Neural progenitor cell (in vitro differentiated cells): ENCODE results near the gene GAB2. TPM values are rescaled to one million over a fixed set of nuclear protein-coding genes. Genes with fewer than 3 reads are reported as not detected.

Experiments
- DNase-seq: peaks from one replicate; pipeline ENCODE4 v3.0.0-alpha.2; 2016; ENCODE audit warnings: low spot score
- H2AFZ ChIP-seq: fragments of 200-600 bp; sonication (generic); replicated peaks from 2 replicates; pipeline ENCODE4 v1.6.1; 2016; ENCODE audit warnings: antibody characterized with exemption
- H3F3A ChIP-seq: fragments of 200-600 bp; sonication (generic); 2 replicates; pipeline ENCODE4 v1.6.1; 2016; ENCODE audit warnings: antibody characterized with exemption, low read depth
- H3K27ac ChIP-seq: fragments of 200-600 bp; sonication (generic); 2 replicates; pipeline ENCODE4 v1.5.1; 2016; ENCODE audit warnings: mild to moderate bottlenecking
- H3K27me3 ChIP-seq: fragments of 200-600 bp; sonication (generic); 2 replicates; pipeline ENCODE4 v1.6.1; 2016; ENCODE audit warnings: mild to moderate bottlenecking, moderate library complexity
- H3K36me3 ChIP-seq: fragments of 200-600 bp; sonication (generic); 2 replicates; pipeline ENCODE4 v1.5.1; 2016
- H3K4me1 ChIP-seq: fragments of 200-600 bp; sonication (generic); 2 replicates; pipeline ENCODE4 v1.6.1; 2016; ENCODE audit warnings: mixed run types
- H3K4me2 ChIP-seq: fragments of 200-600 bp; sonication (generic); 2 replicates; pipeline ENCODE4 v1.6.1; 2016
- H3K4me3 ChIP-seq: fragments of 200-600 bp; sonication (generic); 2 replicates; pipeline ENCODE4 v1.5.1; 2016
- H3K79me2 ChIP-seq: fragments of 200-600 bp; sonication (generic); 2 replicates; pipeline ENCODE4 v1.6.1; 2016; ENCODE audit warnings: low read depth
- H3K9ac ChIP-seq: fragments of 200-600 bp; sonication (generic); 2 replicates; pipeline ENCODE4 v1.6.1; 2016
- H3K9me3 ChIP-seq: fragments of 200-600 bp; sonication (generic); 2 replicates; pipeline ENCODE4 v1.5.1; 2016; ENCODE audit warnings: low read depth
- H4K20me1 ChIP-seq: fragments of 200-600 bp; sonication (generic); 2 replicates; pipeline ENCODE4 v1.6.1; 2016; ENCODE audit warnings: low read depth
- H3K27ac Mint-ChIP-seq: 3 replicates; pipeline ENCODE4 v1.8.0; 2021; ENCODE audit warnings: mixed read lengths
- H3K27me3 Mint-ChIP-seq: 2 replicates; pipeline ENCODE4 v1.8.0; 2022; ENCODE audit warnings: low read depth, mild to moderate bottlenecking, inconsistent platforms, moderate library complexity, mixed read lengths; ENCODE audit not compliant: insufficient read depth
- H3K36me3 Mint-ChIP-seq: 3 replicates; pipeline ENCODE4 v1.8.0; 2021; ENCODE audit warnings: mixed read lengths
- H3K4me1 Mint-ChIP-seq: 3 replicates; pipeline ENCODE4 v1.8.0; 2021; ENCODE audit warnings: mixed read lengths
- H3K4me3 Mint-ChIP-seq: 3 replicates; pipeline ENCODE4 v1.8.0; 2021; ENCODE audit warnings: mild to moderate bottlenecking, moderate library complexity, mixed read lengths
- H3K9me3 Mint-ChIP-seq: 3 replicates; pipeline ENCODE4 v1.8.0; 2020; ENCODE audit warnings: mixed read lengths
- CTCF ChIP-seq: fragments of 200-600 bp; sonication (generic); IDR thresholded peaks from 2 replicates; pipeline ENCODE4 v1.5.1; 2017; ENCODE audit warnings: antibody characterized with exemption, mild to moderate bottlenecking
- EZH2 ChIP-seq: fragments of 200-600 bp; sonication (generic); IDR thresholded peaks from 2 replicates; pipeline ENCODE4 v1.6.1; 2017; ENCODE audit warnings: antibody characterized with exemption, mild to moderate bottlenecking, moderate library complexity
- EZH2phosphoT487 ChIP-seq: fragments of 200-600 bp; sonication (generic); IDR thresholded peaks from 2 replicates; pipeline ENCODE4 v1.6.1; 2017; ENCODE audit warnings: antibody characterized with exemption
- total RNA-seq: library from RNA; depleted of rRNA; stranded (reverse); fragments of >200 nt; gene quantifications from 2 replicates; pipeline ENCODE4 v1.2.3, GENCODE V29; 2015; ENCODE audit warnings: low replicate concordance

GAB2 gene
- total RNA-seq, 1 donor from 2014 or later: 11.1 TPM

GRCh38 chr11:78339945-78340344 is 77.7 kb downstream of the GAB2 start:
- no peak overlapping the region for H3K27ac ChIP-seq
- H3K36me3 ChIP-seq: no peaks in the 10 kb centered on the region
- no peaks in the 10 kb centered on the region for H3K4me1 Mint-ChIP-seq
- H2AFZ ChIP-seq: no peak overlapping the region
- no peaks in the 10 kb centered on the region for H4K20me1 ChIP-seq
- H3K4me2 ChIP-seq: no peak overlapping the region
- H3K36me3 Mint-ChIP-seq: no peaks in the 10 kb centered on the region
- no peak overlapping the region for H3K27ac Mint-ChIP-seq
- no peaks in the 10 kb centered on the region for H3K27me3 ChIP-seq
- H3K9me3 ChIP-seq: no peaks in the 10 kb centered on the region
- H3K27me3 Mint-ChIP-seq: no peaks in the 10 kb centered on the region
- no peak for TF ChIP-seq EZH2phosphoT487
- TF ChIP-seq CTCF: no peak
- no peak for TF ChIP-seq EZH2
- H3F3A ChIP-seq: no peaks in the 10 kb centered on the region
- H3K4me1 ChIP-seq: peaks cover 4% of the 10 kb centered on the region
- H3K9ac ChIP-seq: no peak overlapping the region
- DNase-seq: no peak
- H3K79me2 ChIP-seq: peaks cover 20% of the 10 kb centered on the region
- peaks cover 16% of the 10 kb centered on the region for H3K9me3 Mint-ChIP-seq
- no peak overlapping the region for H3K4me3 Mint-ChIP-seq
- no peak overlapping the region for H3K4me3 ChIP-seq

- Histone ChIP-seq H3K9me3 (no peaks in the 10 kb centered on the region), H3K4me3 (no peak overlapping the region), H3F3A (no peaks in the 10 kb centered on the region), H4K20me1 (no peaks in the 10 kb centered on the region), H3K4me2 (no peak overlapping the region), H3K4me1 (peaks cover 4% of the 10 kb centered on the region), H2AFZ (no peak overlapping the region), H3K79me2 (peaks cover 16% of the 10 kb centered on the region), H3K9ac (no peak overlapping the region), H3K36me3 (no peaks in the 10 kb centered on the region), H3K27me3 (no peaks in the 10 kb centered on the region), H3K27ac (no peak overlapping the region)
- H3K27ac Mint-ChIP-seq: no peak overlapping the region
- peaks cover 18% of the 10 kb centered on the region for H3K9me3 Mint-ChIP-seq
- no peak for TF ChIP-seq EZH2
- no peak for TF ChIP-seq CTCF
- DNase-seq: no peak
- H3K27me3 Mint-ChIP-seq: no peaks in the 10 kb centered on the region
- H3K4me1 Mint-ChIP-seq: no peaks in the 10 kb centered on the region
- H3K4me3 Mint-ChIP-seq: no peak overlapping the region
- no peaks in the 10 kb centered on the region for H3K36me3 Mint-ChIP-seq
Observed at GRCh38 chr11:78339483-78339882, 78.1 kb downstream of the GAB2 start.

- H4K20me1 ChIP-seq: no peaks in the 10 kb centered on the region
- H3K4me3 Mint-ChIP-seq: no peak overlapping the region
- H3K9ac ChIP-seq: no peak overlapping the region
- H3K36me3 ChIP-seq: no peaks in the 10 kb centered on the region
- peaks cover 18% of the 10 kb centered on the region for H3K9me3 Mint-ChIP-seq
- no peaks in the 10 kb centered on the region for H3K36me3 Mint-ChIP-seq
- no peak overlapping the region for H3K27ac ChIP-seq
- H3K9me3 ChIP-seq: no peaks in the 10 kb centered on the region
- peaks cover 14% of the 10 kb centered on the region for H3K79me2 ChIP-seq
- no peak for DNase-seq
- no peak overlapping the region for H3K27ac Mint-ChIP-seq
- no peak overlapping the region for H3K4me2 ChIP-seq
- TF ChIP-seq EZH2phosphoT487 (no peak), CTCF (no peak), EZH2 (no peak)
- H3K4me3 ChIP-seq: no peak overlapping the region
- no peaks in the 10 kb centered on the region for H3K4me1 Mint-ChIP-seq
- H3K4me1 ChIP-seq: peaks cover 4% of the 10 kb centered on the region
- no peak overlapping the region for H2AFZ ChIP-seq
- no peaks in the 10 kb centered on the region for H3K27me3 ChIP-seq
- no peaks in the 10 kb centered on the region for H3F3A ChIP-seq
- no peaks in the 10 kb centered on the region for H3K27me3 Mint-ChIP-seq
Observed at GRCh38 chr11:78338702-78339101, 78.9 kb downstream of the GAB2 start.
